Measurements from ENCODE around the gene CTBP1.

GRCh38 chr4:1239950-1240307, 9.0 kb downstream of the CTBP1 start:
- TF ChIP-seq CTCF (IDR thresholded peaks at IDR 0.05; ENCODE audit: low read depth, low read length) = no peak
- no peak for TF ChIP-seq MAX (IDR thresholded peaks at IDR 0.05; ENCODE audit: low read depth, low read length)

Measured in NB4 (cell line).